Measurements from ENCODE around the gene SH2D3C. TPM values are rescaled to one million over a fixed set of nuclear protein-coding genes. Genes with fewer than 3 reads are reported as not detected.
A peak's percentile ranks its signal among the peaks of the same experiment; 100 is the strongest.

Gene SH2D3C, protein sequence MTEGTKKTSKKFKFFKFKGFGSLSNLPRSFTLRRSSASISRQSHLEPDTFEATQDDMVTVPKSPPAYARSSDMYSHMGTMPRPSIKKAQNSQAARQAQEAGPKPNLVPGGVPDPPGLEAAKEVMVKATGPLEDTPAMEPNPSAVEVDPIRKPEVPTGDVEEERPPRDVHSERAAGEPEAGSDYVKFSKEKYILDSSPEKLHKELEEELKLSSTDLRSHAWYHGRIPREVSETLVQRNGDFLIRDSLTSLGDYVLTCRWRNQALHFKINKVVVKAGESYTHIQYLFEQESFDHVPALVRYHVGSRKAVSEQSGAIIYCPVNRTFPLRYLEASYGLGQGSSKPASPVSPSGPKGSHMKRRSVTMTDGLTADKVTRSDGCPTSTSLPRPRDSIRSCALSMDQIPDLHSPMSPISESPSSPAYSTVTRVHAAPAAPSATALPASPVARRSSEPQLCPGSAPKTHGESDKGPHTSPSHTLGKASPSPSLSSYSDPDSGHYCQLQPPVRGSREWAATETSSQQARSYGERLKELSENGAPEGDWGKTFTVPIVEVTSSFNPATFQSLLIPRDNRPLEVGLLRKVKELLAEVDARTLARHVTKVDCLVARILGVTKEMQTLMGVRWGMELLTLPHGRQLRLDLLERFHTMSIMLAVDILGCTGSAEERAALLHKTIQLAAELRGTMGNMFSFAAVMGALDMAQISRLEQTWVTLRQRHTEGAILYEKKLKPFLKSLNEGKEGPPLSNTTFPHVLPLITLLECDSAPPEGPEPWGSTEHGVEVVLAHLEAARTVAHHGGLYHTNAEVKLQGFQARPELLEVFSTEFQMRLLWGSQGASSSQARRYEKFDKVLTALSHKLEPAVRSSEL
- total RNA-seq (ENCODE audit: low replicate concordance), result 0.18 and 6.0 TPM in 2 replicates

DNA sequence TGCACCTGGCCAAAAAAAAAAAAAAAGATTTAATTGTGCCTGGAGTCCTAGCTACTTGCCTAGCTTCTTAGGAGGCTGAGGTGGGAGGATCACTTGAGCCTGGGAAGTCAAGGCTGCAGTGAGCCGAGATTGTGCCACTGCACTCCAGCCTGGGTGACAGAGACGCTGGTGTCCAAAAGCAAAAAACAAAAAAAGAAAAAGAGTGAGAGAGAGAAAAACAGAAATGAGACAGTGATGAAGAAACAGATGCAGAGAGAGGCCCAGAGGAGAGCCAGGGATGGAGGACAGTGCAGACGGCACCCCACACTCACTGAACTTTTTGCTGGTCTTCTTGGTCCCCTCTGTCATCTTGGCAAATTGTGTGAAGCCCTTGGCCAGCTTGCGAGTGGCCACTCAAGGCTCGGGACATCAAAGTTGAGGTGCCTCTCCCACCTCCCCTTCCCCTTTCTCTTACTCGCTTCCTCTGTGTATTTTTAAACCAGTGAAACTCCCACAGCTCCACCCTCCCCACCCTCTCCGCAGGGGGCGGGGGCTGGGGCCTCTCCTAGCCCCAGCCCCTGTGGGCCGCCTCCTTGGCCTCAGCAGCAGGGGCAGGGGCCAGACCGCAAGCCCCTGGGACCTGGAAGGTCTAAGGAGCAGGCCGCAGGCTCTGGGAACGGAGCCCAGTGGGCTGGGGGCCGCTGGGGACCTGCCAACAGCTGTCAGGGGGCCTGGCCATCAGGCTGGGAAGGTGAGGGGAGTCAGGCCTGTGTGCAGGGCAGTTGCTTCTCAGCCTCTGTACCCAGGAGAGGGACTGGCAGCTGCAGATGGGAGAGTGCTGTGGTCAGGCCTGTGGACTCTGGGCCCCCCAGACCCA, at the start of gene SH2D3C:
SH2D3C (minus strand) TSS at position 387 of the 856 bp plus-strand sequence; CDS start at position 348, 39 bp downstream.
- DNase-seq (ENCODE audit: low read depth), result no peak
- TF ChIP-seq CTCF (IDR thresholded peaks at IDR 0.05; ENCODE audit: insufficient read depth, low read length), result no peak

GRCh38 chr9:127826253-127826913, 47.9 kb upstream of the SH2D3C start:
- H3K4me3 ChIP-seq (ENCODE audit: low read depth, low read length), result no peak overlapping the region
- DNase-seq (ENCODE audit: low read depth), result no peak
- TF ChIP-seq CTCF (IDR thresholded peaks at IDR 0.05; ENCODE audit: insufficient read depth, low read length), result no peak

More for the DNA sequence above, at the start of gene SH2D3C:
- H3K4me3 ChIP-seq (ENCODE audit: low read depth, low read length), result no peak within 1 kb of the TSS

DNA sequence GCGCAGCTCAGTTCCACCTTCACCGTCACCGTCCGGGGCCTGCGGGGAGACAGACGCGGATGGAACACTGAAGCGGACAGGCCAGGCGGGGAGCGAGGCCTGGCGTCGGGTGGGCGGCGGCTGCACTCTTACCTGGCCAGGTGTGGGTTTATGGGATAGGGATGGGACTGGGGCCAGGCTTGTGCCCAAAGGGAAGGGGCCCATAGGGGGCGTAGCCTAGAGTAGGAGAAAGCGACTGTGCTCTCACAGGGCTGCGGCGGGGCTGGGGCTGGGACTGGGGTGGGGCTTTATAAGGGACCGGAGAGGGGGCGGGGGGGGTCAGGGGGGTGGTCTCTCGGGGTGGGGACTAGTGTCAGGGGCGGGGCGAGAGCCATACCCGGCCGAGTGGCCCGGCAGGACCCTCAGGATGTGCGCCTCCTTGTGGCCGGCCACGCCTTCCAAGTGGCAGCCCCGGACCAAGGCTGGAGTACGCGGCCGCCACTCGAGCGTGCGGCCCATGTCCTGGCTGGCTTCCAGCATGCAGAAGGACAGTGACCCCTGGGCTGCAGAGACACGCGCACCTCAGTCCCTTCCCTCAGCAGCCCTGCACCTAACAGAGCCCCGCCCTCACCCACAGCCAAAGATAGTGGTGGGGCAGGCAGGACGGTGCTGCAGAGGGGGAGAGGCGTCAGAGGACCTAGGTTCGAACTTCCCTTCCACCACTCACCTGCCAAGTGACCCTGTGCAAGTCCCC, 47.0 kb upstream of the SH2D3C start:
- TF ChIP-seq CTCF (IDR thresholded peaks at IDR 0.05; ENCODE audit: insufficient read depth, low read length), result peak; percentile 19
- H3K4me3 ChIP-seq (ENCODE audit: low read depth, low read length), result no peak overlapping the region
- DNase-seq (ENCODE audit: low read depth), result no peak

GRCh38 chr9:127822108-127822507, 43.6 kb upstream of the SH2D3C start:
- no peak overlapping the region for H3K4me3 ChIP-seq (ENCODE audit: low read depth, low read length)
- DNase-seq (ENCODE audit: low read depth), result no peak
- no peak for TF ChIP-seq CTCF (IDR thresholded peaks at IDR 0.05; ENCODE audit: insufficient read depth, low read length)

GRCh38 chr9:127818574-127818973, 40.1 kb upstream of the SH2D3C start:
- no peak for DNase-seq (ENCODE audit: low read depth)
- H3K4me3 ChIP-seq (ENCODE audit: low read depth, low read length), result no peak overlapping the region
- no peak for TF ChIP-seq CTCF (IDR thresholded peaks at IDR 0.05; ENCODE audit: insufficient read depth, low read length)
